ENCODE measurements around the gene ERRFI1.
A peak's percentile ranks its signal among the peaks of the same experiment; 100 is the strongest.

Gene ERRFI1

GRCh38 chr1:8065369-8065768, 39.3 kb upstream of the ERRFI1 start:
- Histone ChIP-seq H3K4me3 (ENCODE audit: low read depth, low read length) (no peak overlapping the region), H3K4me1 (peaks cover 2% of the 10 kb centered on the region), H3K9ac (no peak overlapping the region), H3K27ac (no peak overlapping the region), H2AFZ (no peak overlapping the region), H3K4me2 (ENCODE audit: low read length) (no peak overlapping the region), H3K9me3 (ENCODE audit: control insufficient read depth, low read length) (no peaks in the 10 kb centered on the region), H3K27me3 (ENCODE audit: control insufficient read depth, insufficient read depth, low read length) (no peaks in the 10 kb centered on the region), H3K79me2 (no peaks in the 10 kb centered on the region), H3K36me3 (ENCODE audit: control insufficient read depth, insufficient read depth, low read length) (no peaks in the 10 kb centered on the region)
- no peak for TF ChIP-seq CTCF (IDR thresholded peaks at IDR 0.05)

DNA sequence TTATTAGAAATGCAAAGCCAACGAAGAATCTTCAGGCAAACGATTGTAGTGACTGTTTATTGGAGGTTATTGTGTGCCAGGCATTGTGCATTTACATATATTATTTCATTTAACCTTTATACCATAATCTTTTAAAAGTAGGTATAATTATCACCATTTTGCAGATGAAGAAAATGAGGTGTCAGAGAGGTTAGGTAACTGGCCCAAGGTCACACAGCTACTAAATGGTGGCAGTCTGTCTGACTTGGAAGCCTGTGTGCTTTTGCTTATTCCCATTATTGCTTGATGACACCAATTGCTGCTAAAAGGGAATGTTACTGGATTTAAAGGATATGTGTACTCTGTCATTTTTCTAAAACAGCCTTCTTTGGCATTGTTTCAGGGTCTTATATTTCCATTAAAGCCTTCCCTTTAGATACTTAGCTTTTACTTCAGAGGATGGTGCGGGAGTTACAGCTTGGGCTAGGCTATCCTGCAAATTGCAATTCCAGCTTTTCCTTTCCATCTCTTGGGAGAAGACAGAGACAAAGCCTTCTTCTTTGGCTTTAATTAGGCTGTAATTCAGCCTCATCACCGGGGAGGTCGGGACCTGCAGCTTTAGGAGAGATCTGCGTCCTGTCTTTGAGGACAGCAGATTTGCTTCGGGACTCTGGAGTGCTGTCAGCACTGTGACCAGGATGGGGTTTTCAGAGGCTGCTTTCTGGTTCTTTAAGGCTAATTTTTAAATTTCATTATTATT, 37.4 kb upstream of the ERRFI1 start:
- peak overlapping the region; percentile 13 for H2AFZ ChIP-seq
- H3K9ac ChIP-seq: no peak overlapping the region
- H3K4me1 ChIP-seq: no peaks in the 10 kb centered on the region
- no peak overlapping the region for H3K4me2 ChIP-seq (ENCODE audit: low read length)
- H3K79me2 ChIP-seq: no peaks in the 10 kb centered on the region
- H3K27ac ChIP-seq: no peak overlapping the region
- H3K9me3 ChIP-seq (ENCODE audit: control insufficient read depth, low read length): no peaks in the 10 kb centered on the region
- no peaks in the 10 kb centered on the region for H3K27me3 ChIP-seq (ENCODE audit: control insufficient read depth, insufficient read depth, low read length)
- no peak for TF ChIP-seq CTCF (IDR thresholded peaks at IDR 0.05)
- no peaks in the 10 kb centered on the region for H3K36me3 ChIP-seq (ENCODE audit: control insufficient read depth, insufficient read depth, low read length)
- H3K4me3 ChIP-seq (ENCODE audit: low read depth, low read length): no peak overlapping the region

DNA sequence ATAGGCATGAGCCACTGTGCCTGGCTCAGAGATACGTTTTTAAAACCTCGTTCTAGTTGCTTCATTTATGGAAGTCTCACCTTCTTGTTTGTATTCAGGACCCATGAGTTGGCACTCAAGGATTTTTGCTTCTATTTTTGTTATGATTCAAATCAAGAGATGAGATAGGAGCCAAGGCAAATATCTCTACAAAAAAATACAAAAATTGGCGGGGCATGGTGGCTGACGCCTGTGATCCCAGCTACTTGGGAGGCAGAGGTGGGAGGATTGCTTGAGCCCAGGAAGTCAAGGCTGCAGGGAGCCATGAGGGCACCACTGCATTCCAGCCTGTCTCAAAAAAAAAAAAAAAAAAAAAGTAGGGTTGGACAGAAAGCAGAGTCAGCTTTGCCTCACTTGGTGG, 36.8 kb upstream of the ERRFI1 start:
- H3K4me2 ChIP-seq (ENCODE audit: low read length): no peak overlapping the region
- H3K27ac ChIP-seq: no peak overlapping the region
- H3K9me3 ChIP-seq (ENCODE audit: control insufficient read depth, low read length): no peaks in the 10 kb centered on the region
- no peak for TF ChIP-seq CTCF (IDR thresholded peaks at IDR 0.05)
- H3K36me3 ChIP-seq (ENCODE audit: control insufficient read depth, insufficient read depth, low read length): no peaks in the 10 kb centered on the region
- no peaks in the 10 kb centered on the region for H3K4me1 ChIP-seq
- no peaks in the 10 kb centered on the region for H3K79me2 ChIP-seq
- H2AFZ ChIP-seq: no peak overlapping the region
- H3K4me3 ChIP-seq (ENCODE audit: low read depth, low read length): no peak overlapping the region
- H3K9ac ChIP-seq: no peak overlapping the region
- no peaks in the 10 kb centered on the region for H3K27me3 ChIP-seq (ENCODE audit: control insufficient read depth, insufficient read depth, low read length)

- no peaks in the 10 kb centered on the region for H3K36me3 ChIP-seq (ENCODE audit: control insufficient read depth, insufficient read depth, low read length)
- H3K4me2 ChIP-seq (ENCODE audit: low read length): peak overlapping the region; percentile 41
- no peaks in the 10 kb centered on the region for H3K79me2 ChIP-seq
- H3K4me3 ChIP-seq (ENCODE audit: low read depth, low read length): no peak overlapping the region
- H2AFZ ChIP-seq: no peak overlapping the region
- no peaks in the 10 kb centered on the region for H3K4me1 ChIP-seq
- no peak overlapping the region for H3K27ac ChIP-seq
- no peaks in the 10 kb centered on the region for H3K27me3 ChIP-seq (ENCODE audit: control insufficient read depth, insufficient read depth, low read length)
- no peak overlapping the region for H3K9ac ChIP-seq
- H3K9me3 ChIP-seq (ENCODE audit: control insufficient read depth, low read length): no peaks in the 10 kb centered on the region
- TF ChIP-seq CTCF (IDR thresholded peaks at IDR 0.05): no peak
Measured at GRCh38 chr1:8061673-8062386, 35.7 kb upstream of the ERRFI1 start.
